G401.6 (cell line): ENCODE results near the gene MED12L.

Experiments
- FAIRE-seq: peaks from 2 replicates; lab custom pipeline; 2012; peaks lifted over from hg19 to GRCh38; lab: Jason Lieb, UNC

Gene MED12L

DNA sequence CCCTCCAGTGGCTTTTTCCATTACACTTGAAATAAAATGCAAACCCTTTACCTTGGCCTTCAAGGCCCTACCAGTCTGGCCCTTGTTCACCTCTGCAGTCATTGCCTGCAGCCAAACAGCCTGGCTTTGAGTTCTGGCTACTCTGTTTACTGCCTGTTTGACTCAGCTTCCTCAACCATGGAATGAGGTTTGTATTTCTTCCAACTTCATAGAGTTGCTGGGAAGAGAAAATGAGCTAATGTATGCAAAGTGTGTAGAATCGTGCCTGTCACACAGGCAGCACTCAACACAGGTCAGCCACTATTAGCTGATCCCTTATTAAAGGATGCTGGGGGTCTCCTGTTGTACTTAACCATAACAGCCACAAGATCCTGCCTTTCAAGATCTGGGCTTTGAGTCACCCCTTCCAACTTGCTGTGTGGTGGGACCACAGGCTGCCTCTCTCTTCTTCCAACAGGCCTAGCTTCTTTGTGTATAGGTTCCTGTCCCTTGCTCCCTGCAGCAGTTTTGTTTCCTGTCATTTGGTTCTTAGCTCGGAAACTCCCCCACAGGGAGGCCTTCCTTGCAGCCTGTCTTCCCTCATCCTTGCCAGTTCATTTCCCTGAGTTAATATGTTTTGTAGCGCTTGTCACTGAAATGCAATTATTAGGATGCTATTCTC lies 6.4 kb downstream of the MED12L start:
- FAIRE-seq = no peak

DNA sequence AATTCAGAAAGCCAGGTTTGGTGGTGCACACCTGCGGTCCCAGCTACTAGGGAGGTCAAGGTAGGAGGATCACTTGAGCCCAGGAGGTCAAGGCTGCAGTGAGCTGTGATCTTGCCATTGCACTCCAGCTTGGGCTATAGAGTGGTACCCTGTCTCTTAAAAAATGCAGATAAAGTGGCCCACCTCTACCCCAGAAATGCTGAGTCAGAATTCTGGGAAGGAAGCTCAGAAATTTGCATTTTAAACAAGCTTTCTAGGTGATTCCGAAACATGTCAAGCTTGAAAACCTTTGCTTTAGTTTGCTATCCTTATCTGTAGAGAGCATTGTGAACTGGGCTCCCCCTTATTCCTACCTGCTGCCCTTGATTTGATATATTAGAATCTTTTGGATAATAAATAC lies 7.7 kb downstream of the MED12L start:
- FAIRE-seq = no peak

DNA sequence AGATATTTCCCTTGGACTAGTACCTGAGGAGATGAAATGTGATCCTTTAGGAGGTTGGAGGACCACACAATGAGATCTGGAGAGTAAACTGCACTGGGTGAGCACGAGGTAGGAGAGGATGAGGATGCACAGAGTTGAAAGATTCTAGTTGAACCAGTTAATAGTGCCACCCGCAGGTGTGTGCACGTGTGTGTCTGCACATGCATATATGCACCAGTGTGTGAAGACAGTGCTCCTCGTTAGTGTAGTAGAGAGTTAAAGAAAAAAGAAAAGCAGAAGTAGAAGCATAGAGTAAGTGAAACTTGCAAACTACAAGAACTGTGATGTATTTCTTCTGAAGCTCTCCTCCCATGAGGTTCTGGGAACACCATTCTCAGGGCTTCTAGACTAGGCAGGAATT lies 8.4 kb downstream of the MED12L start:
- no peak for FAIRE-seq

DNA sequence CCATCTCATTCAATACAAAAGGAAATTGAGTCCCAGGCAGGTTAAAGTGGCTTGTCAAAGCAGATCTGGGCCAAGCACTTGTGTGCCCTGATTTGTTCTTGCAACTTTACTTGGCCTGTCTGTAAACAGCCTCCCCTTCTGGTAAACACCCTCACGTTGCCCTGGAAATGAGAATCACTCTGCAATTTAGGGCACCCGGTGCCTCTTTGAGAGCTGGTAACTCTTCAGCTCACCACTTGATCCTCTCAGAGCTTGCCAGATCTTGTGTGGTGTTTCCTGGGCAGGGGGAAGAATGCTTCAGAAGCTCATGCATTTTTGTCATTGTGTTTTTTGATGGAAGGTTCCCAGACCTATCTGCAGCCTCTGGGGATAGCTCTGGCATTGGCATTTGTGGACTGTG lies 11.3 kb downstream of the MED12L start:
- no peak for FAIRE-seq

DNA sequence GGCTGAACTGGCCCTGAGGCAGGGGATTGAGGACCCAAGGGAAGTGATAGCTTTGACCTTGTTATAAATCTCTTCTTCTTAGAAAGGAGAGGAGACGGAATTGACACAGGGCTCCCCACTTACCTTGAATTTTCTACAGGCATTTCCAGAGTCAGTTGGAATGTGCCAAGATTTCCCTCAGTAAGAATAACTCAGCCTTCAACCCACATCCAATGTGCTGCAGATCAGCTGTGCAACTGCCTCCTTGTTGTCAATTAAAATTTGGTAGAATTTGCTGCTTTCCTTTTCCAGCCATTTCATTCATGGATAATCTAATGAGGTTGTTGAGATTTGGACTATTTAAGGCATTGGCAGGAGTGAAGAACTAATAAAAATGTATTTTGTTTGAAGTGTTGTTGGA lies 14.6 kb downstream of the MED12L start:
- no peak for FAIRE-seq

DNA sequence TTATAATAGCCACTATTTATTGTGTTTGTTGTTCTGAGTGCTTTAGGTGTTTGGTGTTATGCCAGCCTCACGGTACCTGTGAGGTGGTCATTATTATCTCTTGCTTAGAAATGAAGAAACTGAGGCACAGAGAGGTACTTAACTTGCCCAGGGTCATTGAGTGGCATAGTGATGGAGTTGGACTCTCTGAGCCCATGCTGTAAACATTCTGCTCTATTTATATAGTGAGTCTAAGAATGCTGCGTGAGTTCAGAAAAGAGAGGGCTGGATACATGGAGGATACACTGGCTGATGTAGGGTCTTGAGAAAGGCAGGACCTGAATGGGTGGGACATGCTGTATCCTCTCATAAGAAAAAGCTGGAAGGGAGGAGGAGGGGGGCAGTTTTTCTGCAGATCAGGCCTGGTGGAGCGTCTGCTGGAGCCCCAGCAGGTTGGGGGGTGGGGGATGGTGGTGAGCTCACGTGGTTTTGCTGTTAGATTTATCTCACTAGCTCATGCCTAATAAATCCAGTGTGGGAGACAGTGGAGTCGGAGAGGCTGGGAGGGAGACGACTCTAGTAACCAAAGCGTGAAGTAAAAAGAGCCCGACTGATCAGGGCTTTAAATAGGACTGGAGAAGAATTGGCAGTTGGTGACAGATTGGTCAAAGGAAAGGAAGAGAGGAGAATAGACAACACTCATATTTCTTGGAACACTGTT lies 16.0 kb downstream of the MED12L start:
- no peak for FAIRE-seq

DNA sequence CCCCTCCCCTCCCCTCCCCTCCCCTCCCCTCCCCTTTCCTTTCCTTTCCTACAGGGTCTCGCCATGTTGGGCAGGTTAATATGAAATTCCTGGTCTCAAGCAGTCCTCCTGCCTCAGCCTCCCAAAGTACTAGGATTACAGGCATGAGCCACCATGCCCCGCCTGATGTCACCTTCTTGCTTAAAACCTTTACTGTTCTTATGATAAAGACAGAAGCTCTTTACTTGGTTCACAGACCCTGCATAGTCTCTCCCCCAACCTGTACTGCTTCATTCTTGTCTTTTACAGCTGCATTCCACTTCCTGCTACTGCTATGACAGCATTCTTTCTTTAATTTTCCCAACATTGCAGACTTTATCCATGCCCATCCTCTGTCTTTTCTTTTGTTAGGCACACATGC lies 20.8 kb downstream of the MED12L start:
- no peak for FAIRE-seq

DNA sequence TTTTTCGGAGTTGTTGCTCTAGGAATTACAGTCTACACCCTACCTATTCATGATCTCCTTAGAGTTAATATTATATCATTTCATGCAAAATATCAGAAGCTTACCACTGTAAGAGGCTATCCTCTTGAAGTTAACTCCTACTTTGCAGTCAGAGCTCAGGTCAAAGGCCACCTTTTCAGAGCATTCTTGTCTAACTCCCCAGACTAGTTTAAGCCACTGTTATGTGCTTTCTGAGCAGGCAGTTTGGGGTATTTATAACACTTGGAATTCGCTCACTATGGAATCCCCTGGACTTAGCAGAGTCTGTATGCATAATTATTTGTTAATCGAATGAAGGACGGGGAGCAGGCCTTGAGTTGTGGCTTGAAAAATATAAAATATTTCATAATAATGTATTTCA lies 21.7 kb downstream of the MED12L start:
- no peak for FAIRE-seq

DNA sequence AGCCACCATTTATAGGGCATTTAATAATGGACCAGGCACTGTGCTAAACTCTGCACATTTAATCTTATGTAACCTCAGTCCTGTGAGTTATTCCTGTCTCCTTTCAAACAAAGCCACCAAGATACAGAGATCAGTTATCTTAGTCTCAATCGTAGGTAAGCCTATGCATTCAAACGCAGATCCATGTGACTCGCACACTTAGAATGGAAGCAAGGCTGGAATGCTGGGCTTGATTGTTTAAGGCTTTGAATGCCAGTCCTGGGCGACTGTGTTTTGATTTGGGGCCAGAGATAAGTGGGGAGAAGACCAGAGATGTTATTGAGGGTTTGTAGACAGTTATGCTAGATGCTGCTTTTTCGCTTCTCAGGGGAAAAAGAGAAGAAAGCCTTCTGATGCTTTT lies 22.2 kb downstream of the MED12L start:
- FAIRE-seq = no peak

DNA sequence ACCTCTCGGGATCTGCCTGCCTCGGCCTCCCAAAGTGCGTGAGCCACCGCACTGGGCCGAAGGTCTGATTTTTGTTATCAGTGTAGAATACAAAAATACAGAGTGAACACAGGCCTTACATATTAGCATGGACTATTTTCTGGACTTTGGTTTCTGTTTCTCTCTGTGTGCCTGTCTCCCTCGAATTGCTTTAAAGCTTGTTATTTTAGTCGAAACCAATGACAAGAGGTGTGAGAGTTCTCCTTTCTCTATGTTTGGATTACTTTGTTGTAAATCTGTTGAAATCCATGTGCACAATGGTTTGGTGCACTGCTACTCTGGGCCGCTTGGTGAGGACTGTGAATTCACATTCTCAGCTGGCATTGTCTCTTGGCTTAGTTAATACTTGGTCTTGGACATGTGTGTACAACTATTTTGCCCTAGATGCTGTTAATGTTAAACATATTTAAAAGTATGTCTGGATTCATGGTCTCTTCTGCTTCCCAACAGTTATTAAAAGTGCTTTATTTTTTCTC lies 23.9 kb downstream of the MED12L start:
- no peak for FAIRE-seq

DNA sequence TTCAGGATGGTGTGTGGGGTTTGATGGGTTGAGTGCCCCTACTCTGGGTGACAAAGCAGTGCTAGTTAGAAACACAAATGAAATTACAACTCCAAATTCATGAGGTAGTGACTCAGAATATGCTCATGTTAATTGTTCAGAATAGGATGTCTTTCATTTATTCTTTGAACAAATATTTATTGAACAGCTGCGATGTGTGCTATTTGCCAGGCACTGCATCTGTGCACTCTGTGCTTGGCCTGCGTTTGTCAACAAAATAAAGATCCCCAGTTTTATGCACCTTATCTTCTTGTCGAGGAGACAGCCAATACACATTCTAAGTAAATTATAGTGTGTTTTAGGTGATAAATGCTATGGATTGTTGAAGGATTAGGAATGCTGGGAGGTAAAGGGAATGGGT lies 27.3 kb downstream of the MED12L start:
- no peak for FAIRE-seq

DNA sequence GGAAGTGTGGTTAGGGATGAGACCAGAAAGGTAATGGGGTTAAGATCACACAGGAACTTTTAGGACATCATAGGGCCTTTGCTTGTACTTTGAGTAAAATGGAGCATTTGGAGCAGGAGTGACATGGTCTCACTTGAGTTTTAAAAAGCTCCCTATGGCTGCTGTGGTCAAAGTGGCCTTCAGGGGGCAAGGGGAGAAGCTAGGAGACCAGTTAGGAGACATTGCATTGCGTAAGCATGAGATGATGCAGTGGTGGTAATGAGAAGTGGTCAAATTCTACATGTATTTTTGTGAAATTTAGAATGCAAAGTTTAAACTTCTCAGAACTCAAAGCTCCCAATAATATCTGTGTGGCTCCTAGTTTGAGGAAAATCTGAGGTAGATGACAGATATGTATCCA lies 27.9 kb downstream of the MED12L start:
- FAIRE-seq = no peak

DNA sequence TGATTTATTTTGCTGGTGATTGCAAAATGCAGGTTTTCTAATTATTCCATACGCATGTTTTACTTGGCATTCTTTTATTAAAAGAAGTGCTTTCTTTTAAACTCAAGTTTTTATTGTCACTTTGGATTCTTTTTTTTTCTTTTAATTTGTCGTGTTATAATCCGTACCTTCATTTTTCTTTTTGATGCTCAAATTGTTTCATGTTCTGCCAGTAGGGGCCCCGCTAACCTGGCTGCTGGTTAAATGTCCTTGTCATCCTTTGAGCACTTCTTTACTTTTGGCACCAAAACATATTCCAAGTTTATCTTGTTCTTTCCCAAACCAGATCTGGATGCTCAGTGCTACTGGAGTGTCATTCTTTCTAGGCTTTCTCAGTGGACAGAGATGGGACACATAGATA lies 31.6 kb downstream of the MED12L start:
- no peak for FAIRE-seq

DNA sequence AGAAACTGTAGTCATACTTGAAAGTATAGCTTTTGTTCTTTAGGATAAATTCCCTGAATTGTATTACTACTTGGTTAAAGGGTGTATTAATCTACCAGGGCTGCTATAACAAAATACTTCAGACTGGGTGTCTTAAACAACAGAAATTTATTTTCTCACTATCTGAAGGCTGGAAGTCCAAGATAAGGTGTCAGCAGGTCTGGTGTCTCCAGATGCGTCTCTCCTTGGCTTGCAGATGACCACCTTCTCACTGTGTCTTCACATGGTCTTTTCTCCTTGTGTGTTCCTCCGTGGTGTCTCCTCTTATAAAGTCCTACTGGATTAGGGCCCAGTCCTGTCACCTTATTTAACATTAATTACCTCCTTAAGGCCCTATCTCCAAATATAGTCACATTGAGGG lies 33.7 kb downstream of the MED12L start:
- no peak for FAIRE-seq

DNA sequence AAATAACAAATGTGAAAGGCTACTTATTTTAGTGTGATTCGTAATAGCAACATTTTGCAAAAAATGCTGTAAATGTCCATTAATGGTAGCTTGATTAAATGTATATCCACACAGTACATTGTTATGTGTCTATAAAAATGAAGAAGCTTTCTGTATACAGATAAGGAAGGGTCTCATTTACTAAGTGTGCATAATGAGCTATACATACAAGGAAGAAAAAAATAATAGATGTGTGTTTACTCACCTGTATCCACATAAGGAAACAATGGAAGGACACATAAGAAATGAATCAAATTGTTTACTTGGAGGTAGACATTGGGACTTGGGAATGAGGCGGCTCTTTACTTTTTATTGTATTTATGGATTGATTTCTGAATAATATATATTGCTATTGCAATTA lies 34.9 kb downstream of the MED12L start:
- no peak for FAIRE-seq

DNA sequence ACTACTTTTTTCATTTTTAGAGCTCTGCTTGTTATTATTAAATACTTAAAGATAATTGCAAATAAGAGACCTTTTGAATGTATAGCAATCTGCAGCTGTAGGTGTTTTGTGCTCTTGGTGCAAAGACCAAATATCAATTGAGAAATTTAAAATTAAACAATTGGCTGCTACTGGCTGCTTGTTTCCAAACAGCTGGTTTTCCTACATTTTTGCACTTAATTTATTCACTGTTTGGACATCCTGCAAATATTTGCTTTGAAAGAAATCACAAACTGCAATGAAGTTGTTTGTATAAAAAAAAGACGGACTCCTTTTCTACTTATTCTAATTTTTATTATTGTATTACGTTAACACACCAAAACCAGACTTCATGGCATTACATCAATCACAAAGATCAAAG lies 35.6 kb downstream of the MED12L start:
- no peak for FAIRE-seq

DNA sequence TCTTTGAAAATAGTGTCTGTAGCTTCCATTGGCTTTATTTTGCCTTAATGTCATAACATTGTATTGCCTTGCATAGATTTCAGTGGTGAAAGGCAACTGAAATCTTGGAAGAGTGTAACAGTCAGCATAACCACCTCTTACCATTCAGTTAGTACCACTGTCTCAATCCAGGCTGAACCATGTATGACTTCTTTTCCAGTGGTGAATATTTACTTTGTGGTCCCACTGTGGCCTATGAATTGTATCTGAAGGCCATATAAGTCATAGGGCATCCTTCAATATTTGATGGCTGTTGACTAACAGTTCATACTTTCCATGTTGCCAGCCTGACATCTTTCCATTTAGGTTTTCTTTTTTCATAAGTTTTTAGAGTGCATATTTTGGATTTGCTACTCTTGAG lies 38.4 kb downstream of the MED12L start:
- no peak for FAIRE-seq

DNA sequence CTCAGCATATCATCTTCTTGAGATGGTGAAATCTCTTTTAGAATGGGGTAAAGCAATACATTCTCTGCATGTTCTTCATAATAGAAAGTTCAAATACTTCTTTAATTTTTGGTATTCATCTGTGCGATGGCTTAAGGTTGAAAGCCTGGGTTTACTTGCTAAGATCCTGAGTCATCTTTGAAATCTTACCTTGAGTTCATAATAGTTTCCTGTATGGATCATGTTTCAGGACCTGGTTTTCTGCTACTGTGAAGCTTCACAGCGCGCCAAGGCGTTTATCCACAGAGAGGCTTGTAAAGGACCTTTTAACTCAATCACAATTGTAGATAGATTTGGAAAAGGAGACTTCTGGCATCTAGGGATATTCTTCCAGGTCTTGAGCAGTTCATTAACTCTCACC lies 39.0 kb downstream of the MED12L start:
- no peak for FAIRE-seq

DNA sequence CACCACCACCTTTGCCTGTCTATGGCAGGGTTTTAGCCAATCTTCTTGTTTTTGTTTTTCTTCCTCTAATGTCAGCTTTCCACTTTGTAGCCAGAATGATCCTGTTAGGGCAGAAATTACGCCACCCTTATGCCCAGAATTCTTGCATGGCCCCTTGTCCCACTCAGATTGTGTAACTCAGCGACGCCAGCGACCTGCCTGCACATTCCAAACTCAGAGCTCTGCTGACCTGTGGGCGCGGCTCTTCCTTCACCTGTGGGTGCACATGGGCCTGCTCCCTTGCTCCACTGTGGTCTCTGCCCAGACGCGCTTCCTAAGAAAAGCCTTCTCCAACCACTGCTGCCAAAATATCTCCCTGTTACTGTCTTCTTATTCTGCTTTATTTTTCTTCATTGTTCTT lies 45.0 kb downstream of the MED12L start:
- FAIRE-seq = no peak

DNA sequence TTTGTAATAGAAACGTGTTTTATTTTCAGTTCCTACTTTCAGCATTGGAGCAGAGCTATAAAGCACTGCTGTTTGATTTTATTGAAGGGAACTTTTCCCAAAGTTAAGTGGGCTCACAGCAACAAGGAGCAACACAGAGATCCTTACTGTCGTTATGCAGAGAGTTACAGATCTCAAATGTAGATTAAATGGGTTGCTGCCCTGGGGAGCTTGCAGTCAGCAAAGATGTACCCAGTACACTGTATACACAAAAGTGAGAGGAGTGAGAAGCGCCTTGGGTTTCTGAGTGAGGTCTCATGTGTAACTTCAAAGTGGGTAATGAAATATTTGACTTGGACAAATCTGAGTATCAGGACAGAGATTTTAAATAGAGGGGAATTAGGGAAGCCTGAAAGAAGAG lies 47.7 kb downstream of the MED12L start:
- FAIRE-seq = no peak

DNA sequence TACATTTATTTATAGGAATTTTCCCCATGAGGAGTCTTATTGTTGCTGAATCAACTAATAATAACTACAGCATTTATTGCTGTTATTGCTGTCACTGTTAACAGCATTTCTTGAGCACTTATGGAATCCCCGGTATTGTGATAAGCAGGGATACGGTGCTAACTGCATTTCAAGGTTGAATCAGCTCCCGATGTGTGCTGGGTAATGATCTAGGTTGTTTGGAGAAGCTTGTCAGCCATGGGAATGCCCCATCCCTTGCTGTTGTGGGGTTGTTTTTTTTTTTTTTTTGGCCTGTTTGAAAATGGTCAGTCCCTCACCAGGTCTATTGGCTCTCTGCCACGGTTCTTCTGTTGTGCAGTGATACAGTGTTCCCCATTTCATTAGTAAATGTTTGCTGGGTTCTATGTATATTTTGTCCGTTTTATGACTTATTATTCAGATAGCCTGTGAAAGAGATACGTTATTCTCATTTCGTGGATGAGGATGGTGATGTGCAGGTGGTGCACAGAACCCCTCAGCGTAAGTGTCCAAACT lies 48.5 kb downstream of the MED12L start:
- FAIRE-seq = no peak

DNA sequence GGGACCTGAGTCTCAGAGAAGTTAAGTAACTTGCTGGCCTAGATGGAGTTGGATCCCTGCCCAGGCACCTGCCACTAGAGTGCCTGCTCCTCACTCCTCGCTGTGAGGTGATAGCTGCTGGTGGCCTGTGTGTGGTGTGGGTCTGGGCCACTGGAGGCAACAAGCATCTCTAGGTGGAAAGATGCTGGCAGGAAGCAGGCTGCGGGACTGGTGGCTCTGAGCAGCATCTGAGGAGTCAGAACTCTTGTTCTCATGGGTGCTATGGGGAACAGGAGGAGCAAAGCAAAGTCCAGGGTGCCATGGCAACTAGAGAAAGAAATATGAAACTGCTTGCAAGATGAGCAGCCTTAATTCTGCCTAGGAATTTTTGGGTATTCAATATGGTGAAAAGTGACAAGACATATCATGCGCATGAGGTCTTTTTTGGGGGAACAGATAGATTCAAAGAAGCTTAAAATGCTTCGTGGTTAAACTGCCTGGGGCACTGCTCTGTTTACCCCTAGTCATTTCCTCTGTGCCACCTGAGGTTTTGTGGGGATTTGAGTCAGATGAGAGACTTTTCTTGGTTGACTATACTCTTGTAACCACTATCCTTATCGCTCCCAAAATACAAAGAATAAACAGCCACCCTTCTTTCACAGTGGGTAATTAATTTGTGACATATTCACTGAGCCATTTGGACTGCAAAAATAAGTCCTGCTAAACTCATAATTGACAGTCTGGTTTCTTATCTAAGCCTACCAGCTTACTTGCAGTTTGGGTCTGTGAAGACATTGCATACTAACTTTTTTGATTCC lies 50.3 kb downstream of the MED12L start:
- FAIRE-seq = no peak

DNA sequence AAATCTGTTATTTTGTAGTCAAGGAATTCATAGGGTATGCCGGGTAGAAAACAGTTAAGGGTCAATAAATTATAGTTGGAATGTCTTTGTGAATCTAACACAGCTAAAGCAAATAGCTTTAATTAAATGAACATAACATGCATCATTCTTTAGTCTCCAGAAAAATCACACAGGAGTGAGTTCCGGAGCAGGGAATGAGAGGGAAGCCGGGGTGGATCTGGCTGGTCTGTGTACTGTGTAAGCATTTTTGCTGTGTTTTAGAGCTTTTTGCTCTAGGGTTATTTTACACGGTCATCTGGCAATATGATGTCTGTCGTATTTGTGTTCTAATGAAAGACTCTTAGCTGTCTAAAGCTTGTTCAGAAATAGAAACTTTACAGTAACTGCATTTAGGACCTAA lies 57.5 kb downstream of the MED12L start:
- no peak for FAIRE-seq
